Measurements from ENCODE around the gene CLDN5. TPM values are rescaled to one million over a fixed set of nuclear protein-coding genes. Genes with fewer than 3 reads are reported as not detected.
"Not testable (repeated sequence)": the region's sequence is repeated elsewhere in the genome, so short reads cannot be mapped to it uniquely, and the experiment has no call there.

CLDN5 gene
- total RNA-seq, 4 donors from 2014 or later, result 67.6 to 367 (median 162) TPM

GRCh38 chr22:19533857-19534256, 9.6 kb upstream of the CLDN5 start:
- DNase-seq (ENCODE audit: low spot score) (no peak), ATAC-seq (ENCODE audit: low FRiP score) (no peak)
- no peak for TF ChIP-seq CTCF (IDR thresholded peaks at IDR 0.05)

GRCh38 chr22:19533049-19533626, 8.9 kb upstream of the CLDN5 start:
- no peak for TF ChIP-seq CTCF (IDR thresholded peaks at IDR 0.05)
- DNase-seq (ENCODE audit: low spot score) (no peak), ATAC-seq (ENCODE audit: low FRiP score) (no peak)

GRCh38 chr22:19531327-19531726, 7.1 kb upstream of the CLDN5 start:
- DNase-seq (ENCODE audit: low spot score); ATAC-seq (ENCODE audit: low FRiP score): not testable (repeated sequence)

GRCh38 chr22:19530751-19531150, 6.5 kb upstream of the CLDN5 start:
- no peak for TF ChIP-seq CTCF (IDR thresholded peaks at IDR 0.05)
- no peak for ATAC-seq (ENCODE audit: low FRiP score)
- DNase-seq (ENCODE audit: low spot score), result no peak

GRCh38 chr22:19529811-19530210, 5.6 kb upstream of the CLDN5 start:
- ATAC-seq (ENCODE audit: low FRiP score) (no peak), DNase-seq (ENCODE audit: low spot score) (no peak)
- no peak for TF ChIP-seq CTCF (IDR thresholded peaks at IDR 0.05)

DNA sequence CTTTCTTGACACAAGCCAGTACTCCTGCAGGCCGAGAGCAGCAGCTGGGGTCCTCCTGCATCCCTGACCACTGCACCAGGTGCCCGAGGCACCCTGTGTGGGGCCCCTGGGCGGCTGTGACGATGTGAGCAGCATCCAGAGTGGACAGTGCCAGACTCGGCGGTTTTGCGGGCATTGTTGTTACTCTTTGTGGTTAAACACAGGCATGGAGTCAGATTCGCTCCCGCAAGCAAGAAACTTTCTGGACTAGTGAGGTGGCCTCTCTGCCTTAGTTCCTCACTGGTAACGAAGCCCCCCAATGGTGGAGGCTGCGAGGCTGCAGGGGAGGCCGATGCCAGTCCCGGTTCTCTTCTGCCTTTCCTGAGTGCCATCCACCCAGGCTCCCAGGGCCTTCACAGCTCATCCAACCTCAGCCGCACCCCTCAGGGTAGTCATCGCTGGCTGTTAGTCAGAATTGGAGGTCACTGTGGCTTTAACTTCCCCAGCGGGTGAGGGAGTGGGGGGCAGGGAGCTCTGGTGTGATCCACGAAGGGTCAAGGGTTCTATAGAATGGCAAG, 3.7 kb upstream of the CLDN5 start:
- no peak for ATAC-seq (ENCODE audit: low FRiP score)
- no peak for DNase-seq (ENCODE audit: low spot score)
- no peak for TF ChIP-seq CTCF (IDR thresholded peaks at IDR 0.05)

DNA sequence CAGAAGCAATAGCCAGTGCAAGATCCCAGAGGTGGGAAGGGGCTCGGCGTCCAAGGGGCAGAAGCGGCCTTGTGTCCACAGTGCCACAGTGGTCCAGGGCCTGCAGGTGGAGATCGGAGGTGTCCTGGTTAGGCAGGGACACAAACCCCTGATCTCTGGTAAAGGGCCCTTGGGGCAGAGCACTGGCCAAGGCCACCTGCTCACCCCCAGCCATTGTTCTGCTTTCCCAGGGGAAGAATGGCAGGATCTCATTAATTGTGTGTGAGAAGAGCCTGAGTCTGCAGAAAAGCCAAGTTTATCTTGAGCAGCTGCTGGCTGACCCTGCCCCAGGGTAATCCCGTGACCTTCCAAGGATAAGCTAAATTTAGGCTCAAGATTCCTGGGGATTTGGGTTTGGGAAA, 3.1 kb upstream of the CLDN5 start:
- no peak for DNase-seq (ENCODE audit: low spot score)
- no peak for ATAC-seq (ENCODE audit: low FRiP score)
- TF ChIP-seq CTCF (IDR thresholded peaks at IDR 0.05), result no peak

Measured in omental fat pad (tissue), 4 donors.